ENCODE measurements around the gene FUCA1.

- TF ChIP-seq EZH2 (IDR thresholded peaks at IDR 0.05; ENCODE audit: borderline replicate concordance, low read length) (no peak), CTCF (conservative IDR thresholded peaks at IDR 0.05 in 1 of 2, IDR thresholded peaks at IDR 0.05 in 1 of 2; ENCODE audit: extremely low read depth in 1 of 2, insufficient read depth in 1 of 2, low read depth in 1 of 2, low read length in 2 of 2) (no peak)
Observed at GRCh38 chr1:23905461-23906025, 37.5 kb upstream of the FUCA1 start.
